Measurements from ENCODE around the gene ZNF732.

DNA sequence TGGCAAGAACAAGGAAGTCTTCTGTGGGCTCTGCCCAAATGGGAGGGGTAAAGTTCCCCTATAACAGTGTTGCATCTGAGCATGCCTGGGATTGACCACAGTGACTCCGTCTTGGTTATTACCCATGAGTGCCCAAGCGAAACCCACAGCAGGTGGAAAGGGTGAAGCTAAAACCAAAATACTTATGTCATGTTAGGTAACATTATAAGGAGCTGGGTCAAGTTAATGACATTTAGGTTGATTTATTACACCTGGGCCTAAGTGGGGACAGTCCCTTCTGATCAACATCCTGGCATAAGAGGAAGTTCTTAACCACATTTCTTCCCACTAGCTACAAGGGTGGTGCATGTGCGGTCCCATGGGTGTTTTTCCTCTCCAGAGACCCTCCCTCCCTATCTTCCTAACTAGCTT is 1.3 kb upstream of the ZNF732 start:
- TF ChIP-seq, protein P1, sequence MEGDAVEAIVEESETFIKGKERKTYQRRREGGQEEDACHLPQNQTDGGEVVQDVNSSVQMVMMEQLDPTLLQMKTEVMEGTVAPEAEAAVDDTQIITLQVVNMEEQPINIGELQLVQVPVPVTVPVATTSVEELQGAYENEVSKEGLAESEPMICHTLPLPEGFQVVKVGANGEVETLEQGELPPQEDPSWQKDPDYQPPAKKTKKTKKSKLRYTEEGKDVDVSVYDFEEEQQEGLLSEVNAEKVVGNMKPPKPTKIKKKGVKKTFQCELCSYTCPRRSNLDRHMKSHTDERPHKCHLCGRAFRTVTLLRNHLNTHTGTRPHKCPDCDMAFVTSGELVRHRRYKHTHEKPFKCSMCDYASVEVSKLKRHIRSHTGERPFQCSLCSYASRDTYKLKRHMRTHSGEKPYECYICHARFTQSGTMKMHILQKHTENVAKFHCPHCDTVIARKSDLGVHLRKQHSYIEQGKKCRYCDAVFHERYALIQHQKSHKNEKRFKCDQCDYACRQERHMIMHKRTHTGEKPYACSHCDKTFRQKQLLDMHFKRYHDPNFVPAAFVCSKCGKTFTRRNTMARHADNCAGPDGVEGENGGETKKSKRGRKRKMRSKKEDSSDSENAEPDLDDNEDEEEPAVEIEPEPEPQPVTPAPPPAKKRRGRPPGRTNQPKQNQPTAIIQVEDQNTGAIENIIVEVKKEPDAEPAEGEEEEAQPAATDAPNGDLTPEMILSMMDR (conservative IDR thresholded peaks at IDR 0.05 in 1 of 2, IDR thresholded peaks at IDR 0.05 in 1 of 2; ENCODE audit: extremely low read depth in 1 of 2, insufficient read depth in 1 of 2, low read depth in 1 of 2, low read length in 2 of 2), result no peak
- no peak for TF ChIP-seq EZH2 (IDR thresholded peaks at IDR 0.05; ENCODE audit: borderline replicate concordance, low read length)
